Gastrocnemius medialis (tissue), 4 donors: ENCODE measurements around the gene UBE2L3.

Experiments used
- CTCF ChIP-seq, 5 experiments: fragments of 450-650 bp in 3 of 5; fragments of 200-600 bp in 2 of 5; sonication (generic) in 2 of 5; IDR thresholded peaks in 4 of 5; conservative IDR thresholded peaks in 1 of 5; 1 replicate in 4 of 5; 2 replicates in 1 of 5; pipeline ENCODE4 v1.5.1; 2016 to 2019; ENCODE audit warnings: antibody characterized with exemption in 5 of 5, mild to moderate bottlenecking in 3 of 5, moderate library complexity in 3 of 5
- POLR2A ChIP-seq, 2 donors: fragments of 450-650 bp; IDR thresholded peaks; one replicate each; pipeline ENCODE4 v1.6.1; 2017; ENCODE audit warnings: antibody characterized with exemption in 2 of 2, mild to moderate bottlenecking in 2 of 2, moderate library complexity in 2 of 2

GRCh38 chr22:21660904-21661303, 93.4 kb downstream of the UBE2L3 start:
- TF ChIP-seq POLR2A (IDR thresholded peaks at IDR 0.05) (no peak), CTCF (IDR thresholded peaks at IDR 0.05 in 4 of 5, conservative IDR thresholded peaks at IDR 0.05 in 1 of 5) (no peak)
